ENCODE data around the gene SPI1.

- TF ChIP-seq CTCF (IDR thresholded peaks at IDR 0.05; ENCODE audit: insufficient read depth, low read depth, low read length) (no peak), EZH2 (IDR thresholded peaks at IDR 0.05; ENCODE audit: insufficient read depth, low read length) (no peak)
Measured at GRCh38 chr11:47395223-47396048, 17.1 kb upstream of the SPI1 start.

Measured in astrocyte (in vitro differentiated cells and primary cell).